Ovary (tissue), 3 donors: Measurements from ENCODE around the gene PLCB1.

Source experiments
- CTCF ChIP-seq, 3 donors: fragments of 450-650 bp in 2 of 3; fragments of 200-600 bp in 1 of 3; IDR thresholded peaks; one replicate each; pipeline versions ENCODE4 v1.5.1 to v1.8.0; 2016 to 2022; ENCODE audit warnings: antibody characterized with exemption in 3 of 3, mild to moderate bottlenecking in 1 of 3
- POLR2A ChIP-seq: fragments of 450-650 bp; IDR thresholded peaks from one replicate; pipeline ENCODE4 v1.6.1; 2017; ENCODE audit warnings: antibody characterized with exemption, mild to moderate bottlenecking, moderate library complexity
- donor health status: DM: no; HTN: no; CAD: no.

- TF ChIP-seq POLR2A (no peak), CTCF (IDR thresholded peaks at IDR 0.05) (no peak)
Observed at GRCh38 chr20:8807480-8808201, 675.6 kb downstream of the PLCB1 start.
